ENCODE results near the gene RPS26.
A peak's percentile ranks its signal among the peaks of the same experiment; 100 is the strongest.
"Not testable (repeated sequence)": the region's sequence is repeated elsewhere in the genome, so short reads cannot be mapped to it uniquely, and the experiment has no call there.

The RPS26 gene

DNA sequence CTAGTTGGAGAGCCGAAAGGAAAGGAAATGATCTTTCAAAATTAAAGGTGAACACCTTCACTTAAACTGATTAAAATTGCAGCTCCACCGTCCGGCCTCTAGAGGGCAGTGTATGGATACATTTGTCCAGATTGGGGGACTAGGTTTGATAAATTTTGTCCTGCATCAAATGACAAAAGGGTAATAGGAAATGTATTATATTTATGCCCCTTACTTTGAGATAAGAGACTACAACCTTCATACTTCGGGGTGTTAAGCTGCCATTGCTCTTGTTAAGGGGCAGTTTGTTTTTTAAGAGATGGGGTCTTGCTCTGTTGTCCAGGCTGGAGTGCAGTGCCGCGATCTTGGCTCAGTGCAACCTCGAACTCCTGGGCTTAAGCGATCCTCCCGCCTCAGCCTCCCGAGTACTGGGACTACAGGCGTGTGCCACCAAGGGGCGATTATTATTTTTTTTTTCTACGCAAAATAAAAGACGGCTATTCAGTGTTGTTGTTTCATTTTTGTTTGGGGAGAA is 45.5 kb upstream of the RPS26 start:
- TF ChIP-seq, protein P1, sequence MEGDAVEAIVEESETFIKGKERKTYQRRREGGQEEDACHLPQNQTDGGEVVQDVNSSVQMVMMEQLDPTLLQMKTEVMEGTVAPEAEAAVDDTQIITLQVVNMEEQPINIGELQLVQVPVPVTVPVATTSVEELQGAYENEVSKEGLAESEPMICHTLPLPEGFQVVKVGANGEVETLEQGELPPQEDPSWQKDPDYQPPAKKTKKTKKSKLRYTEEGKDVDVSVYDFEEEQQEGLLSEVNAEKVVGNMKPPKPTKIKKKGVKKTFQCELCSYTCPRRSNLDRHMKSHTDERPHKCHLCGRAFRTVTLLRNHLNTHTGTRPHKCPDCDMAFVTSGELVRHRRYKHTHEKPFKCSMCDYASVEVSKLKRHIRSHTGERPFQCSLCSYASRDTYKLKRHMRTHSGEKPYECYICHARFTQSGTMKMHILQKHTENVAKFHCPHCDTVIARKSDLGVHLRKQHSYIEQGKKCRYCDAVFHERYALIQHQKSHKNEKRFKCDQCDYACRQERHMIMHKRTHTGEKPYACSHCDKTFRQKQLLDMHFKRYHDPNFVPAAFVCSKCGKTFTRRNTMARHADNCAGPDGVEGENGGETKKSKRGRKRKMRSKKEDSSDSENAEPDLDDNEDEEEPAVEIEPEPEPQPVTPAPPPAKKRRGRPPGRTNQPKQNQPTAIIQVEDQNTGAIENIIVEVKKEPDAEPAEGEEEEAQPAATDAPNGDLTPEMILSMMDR (IDR thresholded peaks at IDR 0.05; ENCODE audit: low read length) = peak; percentile 91
- TF ChIP-seq EZH2 (optimal IDR thresholded peaks at IDR 0.05; ENCODE audit: low read depth, low read length) (no peak), EZH2phosphoT487 (IDR thresholded peaks at IDR 0.05; ENCODE audit: low read length) (no peak)
- Histone ChIP-seq H3K4me3 (ENCODE audit: low read length) (peak overlapping the region; percentile 68), H3F3A (ENCODE audit: insufficient read depth, low read length) (peaks cover 9% of the 10 kb centered on the region; the same call in 1 of the 2 replicates), H3K4me1 (ENCODE audit: low read length) (0 out of 2 replicates have a peak, but pooled peaks cover 4% of the 10 kb centered on the region), H3K9ac (ENCODE audit: low read length) (peak overlapping the region; percentile 66; the same call in 1 of the 2 replicates), H2AFZ (ENCODE audit: low read length) (peak overlapping the region; percentile 84), H3K79me2 (ENCODE audit: low read length) (no peaks in the 10 kb centered on the region), H3K9me3 (replicated peaks; ENCODE audit: insufficient read depth, low read length) (no peaks in the 10 kb centered on the region), H4K20me1 (ENCODE audit: insufficient read depth, low read length) (no peaks in the 10 kb centered on the region), H3K27ac (ENCODE audit: low read length) (peak overlapping the region; percentile 17; the same call in 1 of the 2 replicates), H3K9me2 (replicated peaks; ENCODE audit: insufficient read depth, low read length) (no peaks in the 10 kb centered on the region), H3K27me3 (replicated peaks; ENCODE audit: insufficient read depth, low read length) (no peaks in the 10 kb centered on the region), H3K4me2 (ENCODE audit: low read depth, low read length) (peak overlapping the region; percentile 90), H3K36me3 (replicated peaks; ENCODE audit: insufficient read depth, low read length) (no peaks in the 10 kb centered on the region)
- peak; percentile 72 for DNase-seq

DNA sequence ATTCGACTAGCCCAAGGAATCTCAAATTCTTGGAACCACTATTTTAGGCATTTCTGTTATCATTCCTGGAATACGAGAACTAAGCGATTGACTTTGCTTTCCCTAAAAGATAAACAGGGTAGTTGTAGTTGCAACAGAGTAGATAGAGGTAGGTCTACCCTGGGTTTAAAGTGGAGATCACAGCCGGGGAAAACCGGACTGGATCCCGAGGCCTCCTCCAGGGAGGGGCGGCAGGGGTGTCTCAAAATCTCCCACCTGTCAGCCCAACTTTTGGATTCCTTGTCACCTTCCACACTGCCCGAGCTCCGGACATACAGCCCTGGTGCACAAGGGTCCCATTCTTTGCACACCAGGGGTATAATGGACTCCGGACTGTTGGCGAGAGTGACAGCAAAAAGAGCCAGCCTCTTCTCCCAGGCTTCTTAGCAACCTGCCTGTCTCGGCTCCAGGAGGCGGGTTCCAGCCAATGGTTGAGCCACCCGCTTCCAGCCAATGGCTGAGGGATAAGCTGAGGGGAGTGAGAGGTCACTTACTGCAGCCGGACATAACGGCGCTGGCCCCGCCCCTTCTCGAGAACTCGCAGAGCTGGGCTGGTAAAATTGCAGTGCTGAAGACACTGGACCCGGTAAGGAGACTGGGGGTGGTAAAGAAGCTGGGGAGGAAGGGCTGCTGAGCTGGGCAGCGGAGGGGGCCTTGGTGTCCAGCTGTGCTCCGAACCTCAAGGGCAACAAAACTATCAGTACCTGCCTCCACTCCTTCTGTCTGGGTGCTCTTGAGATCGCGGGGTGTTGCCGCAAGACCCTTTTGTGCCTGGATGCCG is 44.8 kb upstream of the RPS26 start, which contains the start of gene SUOX:
Gene SUOX (plus strand): TSS at position 562 of the 820 bp plus-strand sequence. CDS start 4,946 bp downstream, outside the sequence.
- Histone ChIP-seq H4K20me1 (ENCODE audit: insufficient read depth, low read length) (no peaks in the 10 kb centered on the region), H3K27ac (ENCODE audit: low read length) (peak within 1 kb of the TSS; percentile 17; the same call in 1 of the 2 replicates), H3K4me2 (ENCODE audit: low read depth, low read length) (peak within 1 kb of the TSS; percentile 90), H3K4me1 (ENCODE audit: low read length) (0 out of 2 replicates have a peak, but pooled peaks cover 4% of the 10 kb centered on the region), H3K9ac (ENCODE audit: low read length) (peak within 1 kb of the TSS; percentile 66), H3K9me3 (replicated peaks; ENCODE audit: insufficient read depth, low read length) (no peaks in the 10 kb centered on the region), H3K79me2 (ENCODE audit: low read length) (no peaks in the 10 kb centered on the region), H3K36me3 (replicated peaks; ENCODE audit: insufficient read depth, low read length) (no peaks in the 10 kb centered on the region), H3K27me3 (replicated peaks; ENCODE audit: insufficient read depth, low read length) (no peaks in the 10 kb centered on the region), H3K9me2 (replicated peaks; ENCODE audit: insufficient read depth, low read length) (no peaks in the 10 kb centered on the region), H2AFZ (ENCODE audit: low read length) (peak within 1 kb of the TSS; percentile 84), H3F3A (ENCODE audit: insufficient read depth, low read length) (peaks cover 9% of the 10 kb centered on the region; the same call in 1 of the 2 replicates), H3K4me3 (ENCODE audit: low read length) (peak within 1 kb of the TSS; percentile 68)
- TF ChIP-seq EZH2phosphoT487 (IDR thresholded peaks at IDR 0.05; ENCODE audit: low read length) (no peak), EZH2 (optimal IDR thresholded peaks at IDR 0.05; ENCODE audit: low read depth, low read length) (no peak)
- TF ChIP-seq, protein P1 (IDR thresholded peaks at IDR 0.05; ENCODE audit: low read length) = no peak
- DNase-seq = peak; percentile 98

DNA sequence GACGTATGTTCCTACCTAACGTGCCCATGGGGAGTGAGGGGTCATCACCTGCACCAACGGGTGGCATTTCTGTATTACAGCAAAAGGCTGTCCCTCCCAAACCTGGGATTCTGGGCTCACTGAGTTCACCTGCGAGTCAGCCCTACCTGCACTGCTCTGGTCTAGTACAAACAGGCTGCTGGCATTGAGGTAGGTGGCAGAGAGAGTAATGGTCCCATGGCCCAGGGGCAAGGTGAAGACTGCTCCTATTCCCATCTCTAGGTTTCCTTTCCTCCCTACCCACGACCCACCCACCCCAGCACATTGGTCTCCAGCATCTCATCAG is 44.2 kb upstream of the RPS26 start:
- DNase-seq = no peak
- H3K27ac ChIP-seq (ENCODE audit: low read length) = no peak overlapping the region
- no peaks in the 10 kb centered on the region for H4K20me1 ChIP-seq (ENCODE audit: insufficient read depth, low read length)
- 0 out of 2 replicates have a peak, but pooled peaks cover 4% of the 10 kb centered on the region for H3K4me1 ChIP-seq (ENCODE audit: low read length)
- H3K4me3 ChIP-seq (ENCODE audit: low read length) = peak overlapping the region; percentile 68
- peak overlapping the region; percentile 84 for H2AFZ ChIP-seq (ENCODE audit: low read length)
- H3K9me3 ChIP-seq (replicated peaks; ENCODE audit: insufficient read depth, low read length) = no peaks in the 10 kb centered on the region
- H3K9me2 ChIP-seq (replicated peaks; ENCODE audit: insufficient read depth, low read length) = no peaks in the 10 kb centered on the region
- TF ChIP-seq EZH2 (optimal IDR thresholded peaks at IDR 0.05; ENCODE audit: low read depth, low read length) (no peak), EZH2phosphoT487 (IDR thresholded peaks at IDR 0.05; ENCODE audit: low read length) (no peak)
- TF ChIP-seq, protein P1 (IDR thresholded peaks at IDR 0.05; ENCODE audit: low read length) = no peak
- no peaks in the 10 kb centered on the region for H3K27me3 ChIP-seq (replicated peaks; ENCODE audit: insufficient read depth, low read length)
- no peaks in the 10 kb centered on the region for H3K79me2 ChIP-seq (ENCODE audit: low read length)
- no peaks in the 10 kb centered on the region for H3K36me3 ChIP-seq (replicated peaks; ENCODE audit: insufficient read depth, low read length)
- H3F3A ChIP-seq (ENCODE audit: insufficient read depth, low read length) = peaks cover 9% of the 10 kb centered on the region; the same call in 1 of the 2 replicates
- H3K4me2 ChIP-seq (ENCODE audit: low read depth, low read length) = peak overlapping the region; percentile 90
- H3K9ac ChIP-seq (ENCODE audit: low read length) = peak overlapping the region; percentile 66

DNA sequence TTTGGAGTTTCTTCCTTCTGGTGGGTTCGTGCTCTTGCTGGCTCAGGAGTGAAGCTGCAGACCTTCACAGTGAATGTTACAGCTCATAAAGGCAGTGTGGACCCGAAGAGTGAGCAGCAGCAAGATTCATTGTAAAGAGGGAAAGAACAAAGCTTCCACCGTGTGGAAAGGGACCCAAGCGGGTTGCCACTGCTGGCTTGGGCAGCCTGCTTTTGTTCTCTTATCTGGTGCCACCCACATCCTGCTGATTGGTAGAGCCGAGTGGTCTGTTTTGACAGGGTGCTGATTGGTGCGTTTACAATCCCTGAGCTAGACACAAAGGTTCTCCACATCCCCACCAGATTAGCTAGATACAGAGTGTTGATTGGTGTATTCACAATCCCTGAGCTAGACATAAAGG is 42.2 kb upstream of the RPS26 start:
- not testable (repeated sequence) for H3K4me3 ChIP-seq (ENCODE audit: low read length); H4K20me1 ChIP-seq (ENCODE audit: insufficient read depth, low read length); H3K9ac ChIP-seq (ENCODE audit: low read length); H3K36me3 ChIP-seq (replicated peaks; ENCODE audit: insufficient read depth, low read length); H3K27ac ChIP-seq (ENCODE audit: low read length); H3K4me2 ChIP-seq (ENCODE audit: low read depth, low read length); H3K4me1 ChIP-seq (ENCODE audit: low read length); H3K79me2 ChIP-seq (ENCODE audit: low read length); H3K27me3 ChIP-seq (replicated peaks; ENCODE audit: insufficient read depth, low read length); DNase-seq; H2AFZ ChIP-seq (ENCODE audit: low read length); H3F3A ChIP-seq (ENCODE audit: insufficient read depth, low read length); H3K9me3 ChIP-seq (replicated peaks; ENCODE audit: insufficient read depth, low read length); H3K9me2 ChIP-seq (replicated peaks; ENCODE audit: insufficient read depth, low read length)

DNA sequence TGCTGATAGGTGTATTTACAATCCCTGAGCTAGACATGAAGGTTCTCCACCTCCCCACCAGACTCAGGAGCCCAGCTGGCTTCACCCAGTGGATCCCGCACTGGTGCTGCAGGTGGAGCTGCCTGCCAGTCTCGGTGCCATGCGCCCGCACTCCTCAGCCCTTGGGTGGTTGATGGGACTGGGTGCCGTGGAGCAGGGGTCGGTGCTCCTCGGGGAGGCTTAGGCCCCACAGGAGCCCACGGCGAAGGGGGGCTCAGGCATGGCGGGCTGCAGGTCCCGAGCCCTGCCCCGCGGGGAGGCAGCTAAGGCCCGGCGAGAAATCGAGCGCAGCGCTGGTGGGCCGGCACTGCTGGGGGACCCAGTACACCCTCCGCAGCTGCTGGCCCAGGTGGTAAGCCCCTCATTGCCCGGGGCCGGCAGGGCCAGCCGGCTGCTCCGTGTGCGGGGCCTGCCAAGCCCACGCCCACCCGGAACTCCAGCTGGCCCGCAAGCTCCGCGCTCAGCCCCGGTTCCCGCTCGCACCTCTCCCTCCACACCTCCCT is 41.6 kb upstream of the RPS26 start:
- H3K4me3 ChIP-seq (ENCODE audit: low read length); H3K36me3 ChIP-seq (replicated peaks; ENCODE audit: insufficient read depth, low read length); H3K4me1 ChIP-seq (ENCODE audit: low read length); DNase-seq; H3K79me2 ChIP-seq (ENCODE audit: low read length); H3K4me2 ChIP-seq (ENCODE audit: low read depth, low read length); H3K27ac ChIP-seq (ENCODE audit: low read length); H3K27me3 ChIP-seq (replicated peaks; ENCODE audit: insufficient read depth, low read length); H3F3A ChIP-seq (ENCODE audit: insufficient read depth, low read length); H3K9ac ChIP-seq (ENCODE audit: low read length); H2AFZ ChIP-seq (ENCODE audit: low read length); H3K9me3 ChIP-seq (replicated peaks; ENCODE audit: insufficient read depth, low read length); H4K20me1 ChIP-seq (ENCODE audit: insufficient read depth, low read length); H3K9me2 ChIP-seq (replicated peaks; ENCODE audit: insufficient read depth, low read length): not testable (repeated sequence)

Data from MM.1S (cell line).